Measurements from ENCODE around the gene ESYT1.
A peak's percentile ranks its signal among the peaks of the same experiment; 100 is the strongest.

Gene ESYT1

GRCh38 chr12:56119361-56119796 is 8.7 kb upstream of the ESYT1 start:
- no peak overlapping the region for H3K4me3 ChIP-seq (ENCODE audit: control insufficient read depth, low read depth, low read length)
- peak; percentile 94 for DNase-seq (ENCODE audit: low read depth)
- TF ChIP-seq CTCF (conservative IDR thresholded peaks at IDR 0.05; ENCODE audit: control insufficient read depth, insufficient read depth, low read depth, low read length): peak; percentile 85

- TF ChIP-seq CTCF (conservative IDR thresholded peaks at IDR 0.05; ENCODE audit: control insufficient read depth, insufficient read depth, low read depth, low read length): no peak
- peak; percentile 34 for DNase-seq (ENCODE audit: low read depth)
These were observed 7.8 kb upstream of the ESYT1 start for GRCh38 chr12:56120158-56120846.

GRCh38 chr12:56121204-56121870 is 6.7 kb upstream of the ESYT1 start:
- DNase-seq (ENCODE audit: low read depth): no peak
- TF ChIP-seq CTCF (conservative IDR thresholded peaks at IDR 0.05; ENCODE audit: control insufficient read depth, insufficient read depth, low read depth, low read length): no peak
- H3K4me3 ChIP-seq (ENCODE audit: control insufficient read depth, low read depth, low read length): no peak overlapping the region

More at GRCh38 chr12:56120158-56120846, 7.8 kb upstream of the ESYT1 start:
- no peak overlapping the region for H3K4me3 ChIP-seq (ENCODE audit: control insufficient read depth, low read depth, low read length)

GRCh38 chr12:56122637-56123036 is 5.4 kb upstream of the ESYT1 start:
- H3K4me3 ChIP-seq (ENCODE audit: control insufficient read depth, low read depth, low read length): no peak overlapping the region
- TF ChIP-seq CTCF (conservative IDR thresholded peaks at IDR 0.05; ENCODE audit: control insufficient read depth, insufficient read depth, low read depth, low read length): no peak
- DNase-seq (ENCODE audit: low read depth): no peak

GRCh38 chr12:56124133-56124532 is 3.9 kb upstream of the ESYT1 start:
- no peak overlapping the region for H3K4me3 ChIP-seq (ENCODE audit: control insufficient read depth, low read depth, low read length)
- no peak for DNase-seq (ENCODE audit: low read depth)
- no peak for TF ChIP-seq CTCF (conservative IDR thresholded peaks at IDR 0.05; ENCODE audit: control insufficient read depth, insufficient read depth, low read depth, low read length)

- no peak for TF ChIP-seq CTCF (conservative IDR thresholded peaks at IDR 0.05; ENCODE audit: control insufficient read depth, insufficient read depth, low read depth, low read length)
- DNase-seq (ENCODE audit: low read depth): no peak
- no peak overlapping the region for H3K4me3 ChIP-seq (ENCODE audit: control insufficient read depth, low read depth, low read length)
These were observed 1.3 kb upstream of the ESYT1 start for GRCh38 chr12:56126732-56127239.
